DOHH2 (cell line): ENCODE results near the gene SESN1.

ENCODE experiments used
- H3F3A ChIP-seq: fragments of 200-600 bp; sonication (generic), shearing (Covaris generic); 2 replicates; pipeline ENCODE4 v1.6.0; 2016; ENCODE audit warnings: antibody characterized with exemption, mild to moderate bottlenecking; ENCODE audit not compliant: control insufficient read depth, insufficient read depth
- H3K27ac ChIP-seq: fragments of 200-600 bp; sonication (generic); 2 replicates; pipeline ENCODE4 v1.5.1; 2014; ENCODE audit warnings: low read depth, mild to moderate bottlenecking, low read length, moderate library complexity
- H3K27me3 ChIP-seq: fragments of 200-600 bp; sonication (generic); 2 replicates; pipeline ENCODE4 v1.6.1; 2014; ENCODE audit warnings: mild to moderate bottlenecking, low read length, mixed read lengths; ENCODE audit not compliant: control insufficient read depth
- H3K36me3 ChIP-seq: fragments of 200-600 bp; sonication (generic); 2 replicates; pipeline ENCODE4 v1.6.1; 2014; ENCODE audit warnings: mild to moderate bottlenecking, low read length, moderate library complexity, mixed read lengths; ENCODE audit not compliant: control insufficient read depth
- H3K4me1 ChIP-seq: fragments of 200-600 bp; sonication (generic); 2 replicates; pipeline ENCODE4 v1.6.1; 2014; ENCODE audit warnings: mild to moderate bottlenecking, low read length, mixed read lengths; ENCODE audit not compliant: control insufficient read depth
- H3K4me2 ChIP-seq: fragments of 200-600 bp; sonication (generic); 2 replicates; pipeline ENCODE4 v1.6.0; 2014; ENCODE audit warnings: mild to moderate bottlenecking, low read length, moderate library complexity
- H3K4me3 ChIP-seq: fragments of 200-600 bp; sonication (generic); 2 replicates; pipeline ENCODE4 v1.5.1; 2014; ENCODE audit warnings: mild to moderate bottlenecking, low read length, mixed read lengths
- H3K79me2 ChIP-seq: fragments of 200-600 bp; sonication (generic); 2 replicates; pipeline ENCODE4 v1.6.1; 2014; ENCODE audit warnings: mild to moderate bottlenecking, low read length, mixed read lengths; ENCODE audit not compliant: control insufficient read depth
- H3K9me2 ChIP-seq: fragments of 200-600 bp; sonication (generic); replicated peaks from 2 replicates; pipeline ENCODE4 v1.6.1; 2014; ENCODE audit warnings: mild to moderate bottlenecking, low read length, mixed read lengths; ENCODE audit not compliant: control insufficient read depth
- H3K9me3 ChIP-seq: fragments of 200-600 bp; sonication (generic); 2 replicates; pipeline ENCODE4 v1.6.1; 2014; ENCODE audit warnings: antibody characterized with exemption, low read length, mixed read lengths; ENCODE audit not compliant: control insufficient read depth, insufficient read depth
- H4K20me1 ChIP-seq: fragments of 200-600 bp; sonication (generic); 2 replicates; pipeline ENCODE4 v1.6.0; 2014; ENCODE audit warnings: low read depth, mild to moderate bottlenecking, antibody characterized with exemption, low read length, moderate library complexity; ENCODE audit not compliant: control insufficient read depth, insufficient read depth
- EZH2phosphoT487 ChIP-seq: fragments of 200-600 bp; sonication (generic); IDR thresholded peaks from 2 replicates; pipeline ENCODE4 v1.6.1; 2017; ENCODE audit warnings: borderline replicate concordance, mild to moderate bottlenecking, antibody characterized with exemption, low read length, moderate library complexity, mixed read lengths
- TF ChIP-seq, protein P1 (sequence below): fragments of 200-600 bp; sonication (generic); IDR thresholded peaks from one replicate; pipeline ENCODE4 v1.5.1; 2014; ENCODE audit warnings: antibody characterized with exemption, mild to moderate bottlenecking, low read depth, low read length; ENCODE audit not compliant: poor library complexity, severe bottlenecking

The SESN1 gene

DNA sequence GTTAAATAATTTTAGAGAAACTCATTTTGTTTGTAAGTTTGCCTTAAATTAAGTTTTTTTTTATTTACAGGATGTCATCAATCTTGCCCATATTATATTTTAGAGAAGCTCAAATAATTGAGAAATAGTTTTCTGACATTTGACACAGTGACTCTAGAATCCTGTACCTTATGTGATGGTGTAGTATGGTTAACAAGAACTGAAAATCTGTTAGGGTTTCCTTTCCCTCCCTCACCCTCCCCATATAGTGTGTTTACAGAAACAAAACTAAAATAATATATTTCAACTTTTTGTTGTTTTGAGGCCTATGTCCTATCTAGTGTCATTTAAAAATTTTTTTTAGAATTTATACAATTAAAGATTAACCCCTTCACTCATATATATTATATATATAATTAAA is 91.8 kb downstream of the SESN1 start:
- H3K79me2 ChIP-seq, result no peaks in the 10 kb centered on the region
- H3K9me3 ChIP-seq, result no peaks in the 10 kb centered on the region
- peaks cover 23% of the 10 kb centered on the region for H3K4me1 ChIP-seq
- no peaks in the 10 kb centered on the region for H3K9me2 ChIP-seq
- no peaks in the 10 kb centered on the region for H3K27me3 ChIP-seq
- H3K36me3 ChIP-seq, result peaks cover 2% of the 10 kb centered on the region; the same call in 1 of the 2 replicates
- H3K4me2 ChIP-seq, result no peak overlapping the region
- H3K27ac ChIP-seq, result no peak overlapping the region
- no peak for TF ChIP-seq EZH2phosphoT487
- TF ChIP-seq, protein P1, sequence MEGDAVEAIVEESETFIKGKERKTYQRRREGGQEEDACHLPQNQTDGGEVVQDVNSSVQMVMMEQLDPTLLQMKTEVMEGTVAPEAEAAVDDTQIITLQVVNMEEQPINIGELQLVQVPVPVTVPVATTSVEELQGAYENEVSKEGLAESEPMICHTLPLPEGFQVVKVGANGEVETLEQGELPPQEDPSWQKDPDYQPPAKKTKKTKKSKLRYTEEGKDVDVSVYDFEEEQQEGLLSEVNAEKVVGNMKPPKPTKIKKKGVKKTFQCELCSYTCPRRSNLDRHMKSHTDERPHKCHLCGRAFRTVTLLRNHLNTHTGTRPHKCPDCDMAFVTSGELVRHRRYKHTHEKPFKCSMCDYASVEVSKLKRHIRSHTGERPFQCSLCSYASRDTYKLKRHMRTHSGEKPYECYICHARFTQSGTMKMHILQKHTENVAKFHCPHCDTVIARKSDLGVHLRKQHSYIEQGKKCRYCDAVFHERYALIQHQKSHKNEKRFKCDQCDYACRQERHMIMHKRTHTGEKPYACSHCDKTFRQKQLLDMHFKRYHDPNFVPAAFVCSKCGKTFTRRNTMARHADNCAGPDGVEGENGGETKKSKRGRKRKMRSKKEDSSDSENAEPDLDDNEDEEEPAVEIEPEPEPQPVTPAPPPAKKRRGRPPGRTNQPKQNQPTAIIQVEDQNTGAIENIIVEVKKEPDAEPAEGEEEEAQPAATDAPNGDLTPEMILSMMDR, result no peak
- no peak overlapping the region for H3K4me3 ChIP-seq
- H4K20me1 ChIP-seq, result no peaks in the 10 kb centered on the region
- H3F3A ChIP-seq, result 0 out of 2 replicates have a peak, but pooled peaks cover under 1% of the 10 kb centered on the region

DNA sequence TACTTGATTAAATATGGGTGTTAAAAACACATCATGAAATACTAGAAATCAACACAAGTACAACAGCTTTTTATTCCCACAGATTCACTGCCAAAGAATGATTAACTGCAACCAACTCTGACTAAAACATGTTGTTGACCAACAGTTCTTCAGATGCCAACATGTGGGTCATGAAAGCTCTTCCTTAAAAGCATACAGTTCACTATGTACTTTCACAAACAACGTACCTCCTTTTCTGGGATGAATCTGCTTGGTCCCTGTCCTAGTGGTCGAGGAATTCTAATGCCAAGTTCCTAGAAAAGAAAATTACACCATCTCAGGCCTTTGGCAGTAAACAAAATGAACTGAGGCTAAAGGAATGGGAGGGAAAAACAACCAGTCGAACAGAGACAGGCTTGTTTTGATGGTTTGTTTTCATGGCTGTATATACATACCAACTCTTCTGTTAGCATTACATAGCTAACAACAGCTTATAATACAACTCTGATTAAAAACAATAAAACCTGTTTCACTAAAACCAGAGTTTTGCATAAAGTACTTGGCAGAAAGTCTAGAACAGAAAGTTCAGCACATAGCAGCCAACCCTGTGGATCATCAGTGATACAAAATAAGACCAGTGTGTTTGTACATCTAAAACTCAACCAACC is 92.5 kb downstream of the SESN1 start:
- Histone ChIP-seq H3K36me3 (peaks cover 2% of the 10 kb centered on the region; the same call in 1 of the 2 replicates), H3K9me2 (no peaks in the 10 kb centered on the region), H3F3A (no peaks in the 10 kb centered on the region), H3K9me3 (no peaks in the 10 kb centered on the region), H3K79me2 (no peaks in the 10 kb centered on the region), H4K20me1 (no peaks in the 10 kb centered on the region), H3K4me1 (peaks cover 17% of the 10 kb centered on the region), H3K27me3 (no peaks in the 10 kb centered on the region), H3K27ac (no peak overlapping the region), H3K4me2 (no peak overlapping the region), H3K4me3 (no peak overlapping the region)
- TF ChIP-seq, protein P1, result no peak

DNA sequence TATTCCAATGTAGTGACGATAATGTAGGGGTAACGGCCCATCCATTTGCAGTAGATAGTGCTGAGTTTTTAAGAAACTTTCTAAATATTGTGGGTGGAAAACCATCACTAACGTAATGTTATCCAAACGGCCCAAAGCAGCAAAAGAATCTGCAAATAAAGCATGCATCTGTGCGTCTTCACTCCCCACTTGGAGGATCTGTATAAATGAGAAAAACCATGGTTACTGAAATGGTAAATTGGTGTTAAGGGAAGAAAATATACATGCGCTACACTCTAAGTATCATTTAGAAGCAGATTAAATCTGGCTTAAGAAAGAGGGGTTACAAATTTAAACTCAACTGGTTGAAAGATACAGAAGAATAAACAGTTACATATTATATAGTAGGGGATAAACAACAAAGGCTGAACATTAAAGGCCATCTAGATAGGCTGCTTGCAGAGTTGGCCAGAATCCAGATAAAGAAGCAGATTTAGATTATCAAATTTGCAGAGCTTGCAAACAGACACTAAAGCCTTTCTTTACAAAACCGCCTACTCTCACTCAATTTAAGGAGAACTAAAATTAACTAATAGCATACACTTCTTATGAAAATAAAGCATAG is 93.3 kb downstream of the SESN1 start:
- no peak overlapping the region for H3K4me2 ChIP-seq
- no peaks in the 10 kb centered on the region for H3K9me2 ChIP-seq
- no peaks in the 10 kb centered on the region for H3K79me2 ChIP-seq
- no peak for TF ChIP-seq EZH2phosphoT487
- TF ChIP-seq, protein P1, result no peak
- H3K4me1 ChIP-seq, result peaks cover 12% of the 10 kb centered on the region; the same call in 1 of the 2 replicates
- no peaks in the 10 kb centered on the region for H3F3A ChIP-seq
- H3K27ac ChIP-seq, result no peak overlapping the region
- no peaks in the 10 kb centered on the region for H3K9me3 ChIP-seq
- H3K36me3 ChIP-seq, result peaks cover 2% of the 10 kb centered on the region; the same call in 1 of the 2 replicates
- H4K20me1 ChIP-seq, result no peaks in the 10 kb centered on the region
- no peaks in the 10 kb centered on the region for H3K27me3 ChIP-seq
- no peak overlapping the region for H3K4me3 ChIP-seq
